ENCODE results near the gene SMTNL2. TPM values are rescaled to one million over a fixed set of nuclear protein-coding genes. Genes with fewer than 3 reads are reported as not detected.

Gene SMTNL2
- total RNA-seq, 2 experiments from 2014 or later = not detected

DNA sequence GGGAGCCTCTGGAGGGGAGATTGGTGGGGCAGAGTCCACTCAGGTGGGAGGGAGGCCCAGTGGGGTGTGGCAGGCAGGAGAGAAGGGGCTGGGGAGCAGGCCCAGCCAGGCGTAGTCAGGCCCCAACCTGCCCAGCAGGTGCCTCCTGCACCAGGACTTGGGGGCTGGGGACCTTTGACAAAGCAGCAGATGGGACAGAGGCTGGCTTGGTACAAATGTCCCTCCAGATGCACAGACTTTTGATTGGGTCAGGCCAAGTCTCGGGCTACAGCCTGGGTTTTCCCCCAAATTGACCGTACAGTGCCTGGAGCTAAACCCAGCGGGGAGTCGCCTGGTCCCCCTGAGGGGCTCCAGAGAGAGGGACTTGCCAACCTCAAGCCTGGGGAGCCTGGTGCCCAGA lies 24.4 kb upstream of the SMTNL2 start:
- no peak overlapping the region for H3K27ac Mint-ChIP-seq
- DNase-seq (no peak), ATAC-seq (no peak)
- no peaks in the 10 kb centered on the region for H3K36me3 Mint-ChIP-seq
- peaks cover 41% of the 10 kb centered on the region for H3K4me1 Mint-ChIP-seq
- CTCF ChIA-PET = interaction anchor here (1.2 kb wide), 1 partner anchor 139 kb away, joined by 3 read pairs; no protein-coding TSS in a partner anchor
- H3K27me3 Mint-ChIP-seq = no peaks in the 10 kb centered on the region
- H3K9me3 Mint-ChIP-seq (ENCODE audit: low read depth) = no peaks in the 10 kb centered on the region
- H3K4me3 Mint-ChIP-seq = no peak overlapping the region

GRCh38 chr17:4560421-4560820 lies 23.9 kb upstream of the SMTNL2 start, which contains the start of gene GGT6:
Gene GGT6, minus strand, starts transcription at chr17:4560577. Its CDS starts 56 bp downstream, at chr17:4560521.
- CTCF ChIA-PET = interaction anchor here (1.2 kb wide), 1 partner anchor 139 kb away, joined by 3 read pairs; no protein-coding TSS in a partner anchor
- no peak within 1 kb of the TSS for H3K4me3 Mint-ChIP-seq
- no peak for ATAC-seq
- DNase-seq = no peak
- H3K9me3 Mint-ChIP-seq (ENCODE audit: low read depth) = no peaks in the 10 kb centered on the region
- H3K4me1 Mint-ChIP-seq = peaks cover 43% of the 10 kb centered on the region
- H3K27me3 Mint-ChIP-seq = no peaks in the 10 kb centered on the region
- H3K27ac Mint-ChIP-seq = no peak within 1 kb of the TSS
- H3K36me3 Mint-ChIP-seq = no peaks in the 10 kb centered on the region

DNA sequence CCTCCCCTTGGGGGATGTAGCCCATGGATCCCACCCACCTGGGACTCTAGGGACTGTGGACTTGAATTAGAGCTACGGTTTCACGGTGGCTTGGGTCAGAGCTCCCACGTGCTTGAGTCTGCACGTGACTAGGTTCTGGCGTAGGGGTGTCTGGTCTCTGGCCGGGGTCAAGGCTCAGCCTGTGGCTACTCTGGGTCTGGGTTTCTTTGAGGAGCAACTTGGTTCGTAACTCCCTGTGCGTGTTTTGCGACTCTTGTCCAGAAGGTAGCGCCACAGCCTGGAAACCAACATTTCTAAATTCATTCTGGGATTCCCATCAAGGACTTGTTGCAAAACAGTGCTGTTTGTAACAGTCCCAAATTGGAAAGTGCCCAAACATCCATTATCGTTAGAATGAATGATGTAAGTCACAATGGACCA lies 23.5 kb upstream of the SMTNL2 start:
- Mint-ChIP-seq H3K4me1 (peaks cover 43% of the 10 kb centered on the region), H3K9me3 (ENCODE audit: low read depth) (no peaks in the 10 kb centered on the region), H3K27me3 (no peaks in the 10 kb centered on the region), H3K4me3 (no peak overlapping the region), H3K27ac (no peak overlapping the region), H3K36me3 (no peaks in the 10 kb centered on the region)
- DNase-seq (no peak), ATAC-seq (no peak)
- CTCF ChIA-PET = interaction anchor here (1.2 kb wide), 1 partner anchor 140 kb away, joined by 3 read pairs; no protein-coding TSS in a partner anchor

GRCh38 chr17:4562015-4562969 lies 22.0 kb upstream of the SMTNL2 start:
- ATAC-seq = no peak
- CTCF ChIA-PET = interaction anchor here (0.9 to 1.5 kb wide), 5 partner anchors 60 to 500 kb away, joined by 3 to 5 read pairs (median 4); partner anchors contain the start of gene CHRNE

DNA sequence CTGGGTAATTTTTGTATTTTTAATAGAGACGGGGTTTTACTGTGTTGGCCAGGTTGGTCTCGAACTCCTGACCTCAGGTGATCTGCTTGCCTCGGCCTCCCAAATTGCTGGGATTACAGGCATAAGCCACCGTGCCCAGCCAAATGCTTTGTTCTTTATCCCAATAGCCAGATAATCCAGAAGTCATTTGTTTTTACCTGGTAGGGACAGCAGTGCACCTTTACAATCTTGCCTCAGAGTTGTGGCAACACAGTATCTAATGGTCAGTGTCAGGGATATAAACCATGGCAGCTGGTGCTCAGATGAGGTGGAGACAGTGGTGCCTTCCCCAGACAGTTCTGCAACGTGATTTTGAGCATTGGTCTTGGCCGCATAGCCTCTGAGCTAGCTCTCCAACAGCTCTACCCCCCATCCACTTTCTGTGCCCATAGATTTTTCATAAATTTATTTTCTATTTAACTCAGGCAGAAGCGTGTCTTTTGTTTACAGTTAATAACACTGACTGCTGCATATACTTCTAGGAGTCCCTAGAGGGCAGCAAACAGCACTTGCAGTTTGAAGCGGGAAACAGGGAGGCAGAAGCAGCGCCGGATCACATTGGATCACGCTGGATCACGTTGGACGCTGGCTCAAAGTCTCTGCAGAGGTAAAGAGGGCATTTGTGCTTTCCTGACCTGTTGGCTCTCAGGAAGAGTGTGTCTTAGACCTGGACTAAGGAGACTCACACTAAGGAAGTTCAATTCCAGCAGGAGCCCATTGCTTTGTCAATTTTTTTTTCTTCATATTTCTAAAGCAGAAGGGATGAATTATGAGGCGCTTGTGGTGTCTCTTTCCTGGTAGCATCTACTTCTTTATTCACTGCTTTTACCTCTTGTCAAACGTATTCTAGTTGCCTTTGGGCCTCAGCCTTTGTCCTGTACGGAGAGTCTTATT lies 18.9 kb upstream of the SMTNL2 start:
- no peaks in the 10 kb centered on the region for H3K36me3 Mint-ChIP-seq
- peaks cover 4% of the 10 kb centered on the region for H3K27me3 Mint-ChIP-seq
- ATAC-seq = peak; percentile 79

More at GRCh38 chr17:4562015-4562969, 22.0 kb upstream of the SMTNL2 start:
- H3K36me3 Mint-ChIP-seq = no peaks in the 10 kb centered on the region
- H3K4me1 Mint-ChIP-seq = peaks cover 39% of the 10 kb centered on the region
- no peak for DNase-seq
- no peak overlapping the region for H3K4me3 Mint-ChIP-seq
- H3K27ac Mint-ChIP-seq = peak overlapping the region; percentile 61
- no peaks in the 10 kb centered on the region for H3K27me3 Mint-ChIP-seq
- H3K9me3 Mint-ChIP-seq (ENCODE audit: low read depth) = no peaks in the 10 kb centered on the region

DNA sequence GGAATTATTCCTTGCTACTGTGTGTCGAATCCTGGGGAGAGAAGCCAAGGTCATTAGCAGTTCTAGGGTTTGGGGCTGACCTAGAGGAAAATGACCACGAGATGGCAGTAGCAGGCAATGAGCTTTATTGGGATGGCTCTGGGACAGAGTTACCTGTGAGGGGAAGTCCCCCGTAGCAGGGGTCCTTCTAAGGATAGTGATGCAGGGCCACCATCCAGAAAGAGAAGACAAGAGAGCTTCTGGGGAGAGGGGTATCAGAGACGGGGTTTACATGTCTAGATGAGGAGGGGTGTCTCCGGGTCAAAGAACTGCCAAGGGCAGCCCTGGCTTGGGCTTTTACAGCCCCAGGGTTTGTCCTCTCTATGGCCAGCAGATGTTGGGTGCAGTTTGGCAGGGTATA lies 17.5 kb upstream of the SMTNL2 start:
- peak; percentile 69 for DNase-seq
- H3K4me3 Mint-ChIP-seq = no peak overlapping the region
- CTCF ChIA-PET = interaction anchor here (0.6 to 4.0 kb wide), 50 partner anchors 10 to 411 kb away, joined by 3 to 53 read pairs (median 4); partner anchors contain the start of genes CHRNE, MYBBP1A, SMTNL2 and SPAG7
- H3K36me3 Mint-ChIP-seq = no peaks in the 10 kb centered on the region
- no peaks in the 10 kb centered on the region for H3K9me3 Mint-ChIP-seq (ENCODE audit: low read depth)
- peaks cover 33% of the 10 kb centered on the region for H3K4me1 Mint-ChIP-seq
- peak; percentile 61 for ATAC-seq
- peaks cover 8% of the 10 kb centered on the region for H3K27me3 Mint-ChIP-seq
- H3K27ac Mint-ChIP-seq = no peak overlapping the region

More for the DNA sequence above, 18.9 kb upstream of the SMTNL2 start:
- Mint-ChIP-seq H3K27ac (no peak overlapping the region), H3K4me1 (peaks cover 37% of the 10 kb centered on the region), H3K4me3 (peak overlapping the region; percentile 40), H3K9me3 (ENCODE audit: low read depth) (no peaks in the 10 kb centered on the region)
- CTCF ChIA-PET = interaction anchor here (0.6 to 4.0 kb wide), 19 partner anchors 8 to 340 kb away, joined by 3 to 53 read pairs (median 4); partner anchors contain the start of genes CHRNE, MYBBP1A and UBE2G1
- peak; percentile 75 for DNase-seq

DNA sequence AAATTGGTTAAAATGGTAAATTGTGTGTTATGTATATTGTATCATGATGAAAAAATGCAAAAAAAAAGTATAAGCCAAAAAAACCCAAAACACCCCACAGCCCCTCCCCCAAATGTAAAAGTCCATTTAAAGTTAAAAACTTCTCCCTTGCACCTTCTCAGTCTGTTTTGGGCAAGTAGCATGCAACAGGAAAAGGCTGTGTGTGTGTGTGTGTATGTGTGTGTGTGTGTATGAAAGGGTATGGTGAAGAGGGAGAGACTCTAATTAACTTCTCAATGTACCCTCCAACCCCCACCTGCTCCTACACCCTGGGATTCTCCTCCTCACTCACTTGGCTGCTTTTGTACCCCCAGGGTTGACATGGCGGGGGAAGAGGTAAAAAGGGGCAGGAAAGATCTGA lies 14.7 kb upstream of the SMTNL2 start:
- CTCF ChIA-PET = interaction anchor here (0.6 to 1.5 kb wide), 3 partner anchors 149 to 504 kb away, joined by 3 to 4 read pairs (median 3); no protein-coding TSS in a partner anchor
- DNase-seq (no peak), ATAC-seq (no peak)
- Mint-ChIP-seq H3K27ac (no peak overlapping the region), H3K4me3 (no peak overlapping the region), H3K9me3 (ENCODE audit: low read depth) (no peaks in the 10 kb centered on the region), H3K4me1 (peaks cover 26% of the 10 kb centered on the region), H3K36me3 (no peaks in the 10 kb centered on the region), H3K27me3 (peaks cover 17% of the 10 kb centered on the region)

DNA sequence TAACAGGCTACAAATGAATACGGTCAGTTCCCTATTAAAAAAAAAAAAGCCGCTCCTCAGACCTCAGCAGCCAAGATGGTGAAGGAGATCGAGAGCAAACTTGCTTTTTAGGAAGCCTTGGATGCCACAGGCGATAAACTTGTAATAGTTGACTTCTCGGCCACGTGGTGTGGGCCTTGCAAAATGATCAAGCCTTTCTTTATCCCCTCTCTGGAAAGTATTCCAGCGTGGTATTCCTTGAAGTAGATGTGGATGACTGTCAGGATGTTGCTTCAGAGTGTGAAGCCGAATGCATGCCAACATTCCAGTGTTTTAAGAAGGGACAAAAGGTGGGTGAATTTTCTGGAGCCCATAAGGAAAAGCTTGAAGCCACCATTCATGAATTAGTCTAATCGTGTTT lies 12.2 kb upstream of the SMTNL2 start:
- no peaks in the 10 kb centered on the region for H3K36me3 Mint-ChIP-seq
- no peaks in the 10 kb centered on the region for H3K9me3 Mint-ChIP-seq (ENCODE audit: low read depth)
- no peak for ATAC-seq
- CTCF ChIA-PET = no interaction called here
- H3K4me1 Mint-ChIP-seq = peaks cover 17% of the 10 kb centered on the region
- peaks cover 20% of the 10 kb centered on the region for H3K27me3 Mint-ChIP-seq
- no peak overlapping the region for H3K4me3 Mint-ChIP-seq
- no peak for DNase-seq
- H3K27ac Mint-ChIP-seq = no peak overlapping the region

DNA sequence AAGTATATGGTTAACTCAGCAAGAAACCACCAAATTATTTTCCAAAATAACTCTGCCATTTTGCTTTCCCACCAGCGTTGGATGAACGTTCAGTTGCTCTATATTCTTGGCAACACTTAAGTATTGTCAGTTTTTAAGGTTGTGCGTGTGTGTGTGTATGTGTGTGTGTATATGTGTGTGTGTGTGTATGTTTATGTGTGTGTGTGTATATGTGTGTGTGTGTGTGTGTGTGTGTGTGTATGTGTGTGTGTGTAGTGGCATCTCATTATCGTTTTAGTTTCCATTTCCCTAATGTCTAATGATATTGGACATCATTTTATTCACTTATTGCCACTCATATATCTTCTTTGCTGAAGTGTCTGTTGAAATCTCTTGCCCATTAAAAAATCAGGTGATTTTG lies 11.2 kb upstream of the SMTNL2 start:
- ATAC-seq = no peak
- H3K36me3 Mint-ChIP-seq = no peaks in the 10 kb centered on the region
- no peak overlapping the region for H3K4me3 Mint-ChIP-seq
- CTCF ChIA-PET = interaction anchor here (0.9 to 1.7 kb wide), 2 partner anchors 10 to 14 kb away, joined by 3 read pairs; no protein-coding TSS in a partner anchor
- H3K27ac Mint-ChIP-seq = no peak overlapping the region
- no peak for DNase-seq
- H3K9me3 Mint-ChIP-seq (ENCODE audit: low read depth) = no peaks in the 10 kb centered on the region
- H3K27me3 Mint-ChIP-seq = peaks cover 20% of the 10 kb centered on the region
- H3K4me1 Mint-ChIP-seq = peaks cover 17% of the 10 kb centered on the region

DNA sequence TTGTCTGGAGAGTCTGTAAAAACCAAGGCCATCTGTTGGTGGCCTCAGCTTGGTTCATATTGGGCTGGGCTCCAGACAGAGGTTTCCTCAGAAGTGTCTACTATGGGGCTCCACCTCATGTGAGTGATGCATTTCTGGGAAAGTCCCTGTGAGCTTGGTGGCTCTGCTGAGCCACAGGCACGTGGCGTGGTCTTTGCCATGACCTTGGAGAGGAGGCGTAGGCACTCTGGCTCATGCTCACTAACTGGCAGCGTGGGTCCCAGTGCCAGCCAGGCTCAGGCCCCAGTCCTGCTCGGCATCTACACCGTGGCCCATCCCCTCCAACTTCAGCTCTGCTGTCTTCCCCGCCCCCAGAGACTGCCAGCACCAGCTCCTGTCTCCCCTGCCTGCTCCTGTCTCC lies 10.7 kb upstream of the SMTNL2 start:
- no peaks in the 10 kb centered on the region for H3K9me3 Mint-ChIP-seq (ENCODE audit: low read depth)
- CTCF ChIA-PET = interaction anchor here (0.9 to 1.7 kb wide), 4 partner anchors 9 to 154 kb away, joined by 3 to 4 read pairs (median 3); no protein-coding TSS in a partner anchor
- no peaks in the 10 kb centered on the region for H3K36me3 Mint-ChIP-seq
- H3K27ac Mint-ChIP-seq = no peak overlapping the region
- H3K4me1 Mint-ChIP-seq = peaks cover 17% of the 10 kb centered on the region
- ATAC-seq (peak; percentile 81), DNase-seq (peak; percentile 64)
- no peak overlapping the region for H3K4me3 Mint-ChIP-seq
- H3K27me3 Mint-ChIP-seq = peaks cover 18% of the 10 kb centered on the region

DNA sequence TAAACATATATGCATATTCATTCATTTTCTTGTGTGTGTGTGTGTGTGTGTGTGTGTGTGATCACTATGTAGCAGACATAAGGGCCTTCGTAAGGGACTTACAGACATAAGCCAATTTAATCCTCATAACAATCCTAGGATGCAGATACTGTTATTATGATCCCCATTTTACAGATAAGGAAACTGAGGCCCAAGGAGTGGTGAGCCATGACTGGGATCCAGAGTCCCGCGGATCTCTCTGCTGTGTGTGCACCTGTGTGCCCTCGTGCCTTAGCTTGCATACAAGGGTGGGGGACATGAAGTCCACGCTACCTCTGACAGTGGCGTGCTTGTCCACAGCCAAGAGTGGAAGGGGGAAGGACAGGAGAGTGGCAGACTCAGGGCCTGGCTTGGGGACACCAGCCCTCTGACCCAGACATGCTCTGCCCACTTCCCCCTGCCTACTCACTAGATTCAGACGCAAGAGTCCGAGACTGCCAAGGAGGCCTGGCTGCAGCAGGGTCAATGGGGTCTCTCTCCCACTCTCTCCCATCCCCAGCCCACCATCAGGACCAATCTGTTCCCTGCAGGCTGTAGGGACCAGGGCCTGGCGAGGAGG lies 9.8 kb upstream of the SMTNL2 start:
- no peak overlapping the region for H3K4me3 Mint-ChIP-seq
- peaks cover 16% of the 10 kb centered on the region for H3K27me3 Mint-ChIP-seq
- no peak overlapping the region for H3K27ac Mint-ChIP-seq
- H3K9me3 Mint-ChIP-seq (ENCODE audit: low read depth) = no peaks in the 10 kb centered on the region
- DNase-seq (no peak), ATAC-seq (no peak)
- H3K36me3 Mint-ChIP-seq = no peaks in the 10 kb centered on the region
- CTCF ChIA-PET = interaction anchor here (1.0 to 1.7 kb wide), 3 partner anchors 10 to 154 kb away, joined by 3 to 4 read pairs (median 3); no protein-coding TSS in a partner anchor
- H3K4me1 Mint-ChIP-seq = peaks cover 17% of the 10 kb centered on the region

DNA sequence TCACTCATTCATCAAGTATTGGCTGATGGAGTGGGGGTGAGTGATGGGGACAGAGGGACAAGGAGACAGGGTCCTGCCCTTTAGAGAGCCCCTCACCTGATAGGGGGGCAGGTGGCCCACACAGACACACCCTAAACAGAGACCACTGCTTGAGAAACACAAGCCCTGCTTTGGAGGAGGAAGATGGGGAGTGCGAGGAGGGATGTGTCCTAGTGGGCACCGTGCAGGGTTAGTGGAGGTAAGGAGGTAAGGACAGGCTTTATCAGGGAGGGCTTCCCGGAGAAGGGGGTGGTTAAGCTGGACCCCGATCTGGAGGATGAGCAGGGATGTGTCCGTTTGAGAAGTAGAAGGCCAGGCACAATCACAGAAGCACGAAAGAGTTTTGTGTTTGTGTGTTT lies 8.2 kb upstream of the SMTNL2 start:
- Mint-ChIP-seq H3K4me3 (no peak overlapping the region), H3K4me1 (peaks cover 14% of the 10 kb centered on the region), H3K27ac (no peak overlapping the region), H3K36me3 (no peaks in the 10 kb centered on the region), H3K9me3 (ENCODE audit: low read depth) (no peaks in the 10 kb centered on the region), H3K27me3 (peaks cover 18% of the 10 kb centered on the region)
- CTCF ChIA-PET = interaction anchor here (1.6 kb wide), 1 partner anchor 10 kb away, joined by 5 read pairs; no protein-coding TSS in a partner anchor
- DNase-seq (no peak), ATAC-seq (no peak)
